Posterior vena cava (tissue), 2 donors: ENCODE data around the gene ASTN2. TPM values are rescaled to one million over a fixed set of nuclear protein-coding genes. Genes with fewer than 3 reads are reported as not detected.
"Not testable (repeated sequence)": the region's sequence is repeated elsewhere in the genome, so short reads cannot be mapped to it uniquely, and the experiment has no call there.

Experiments
- DNase-seq: peaks from one replicate; pipeline ENCODE4 v3.0.0-alpha.2; 2020; ENCODE audit warnings: low spot score
- intact Hi-C, 2 donors: fragments of 100-400 bp; cut with DNase I; formaldehyde crosslinking; loops; one replicate each; pipeline versions ENCODE4 v1.14.1 to v1.14.2; 2022 to 2023
- total RNA-seq, 2 donors: library from RNA; stranded (reverse); fragmentation: NEBNext Ultra II Directional; extraction: Animal tissue kit (Norgen Biotek cat#: 25700); gene quantifications; one replicate each; pipeline ENCODE4 v1.2.1, GENCODE V29; 2021
- donor health status: DM: yes; HTN: yes; CAD: no.
- donor health status: DM: yes; HTN: yes; CAD: no.

Gene ASTN2
- total RNA-seq, 2 donors from 2014 or later = 4.3 to 5.8 TPM

DNA sequence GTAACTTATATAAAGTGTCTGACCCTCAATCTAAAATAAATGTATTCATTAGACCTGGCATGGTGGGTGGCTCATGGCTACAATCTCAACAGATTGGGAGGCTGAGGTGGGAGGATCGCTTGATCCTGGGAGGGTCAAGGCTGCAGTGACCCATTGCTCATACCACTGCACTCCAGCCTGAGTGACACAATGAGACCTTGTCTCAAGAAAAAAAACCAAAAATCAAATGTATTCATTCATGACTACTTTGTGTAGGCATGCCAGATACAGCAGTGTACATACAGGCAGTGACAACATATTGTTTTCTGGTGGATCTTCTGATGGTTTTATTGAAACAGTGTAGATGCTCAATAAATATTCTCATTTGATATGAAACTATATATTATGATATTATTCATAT is 526.8 kb downstream of the ASTN2 start:
- no peak for DNase-seq
- intact Hi-C loops = no loop called here

DNA sequence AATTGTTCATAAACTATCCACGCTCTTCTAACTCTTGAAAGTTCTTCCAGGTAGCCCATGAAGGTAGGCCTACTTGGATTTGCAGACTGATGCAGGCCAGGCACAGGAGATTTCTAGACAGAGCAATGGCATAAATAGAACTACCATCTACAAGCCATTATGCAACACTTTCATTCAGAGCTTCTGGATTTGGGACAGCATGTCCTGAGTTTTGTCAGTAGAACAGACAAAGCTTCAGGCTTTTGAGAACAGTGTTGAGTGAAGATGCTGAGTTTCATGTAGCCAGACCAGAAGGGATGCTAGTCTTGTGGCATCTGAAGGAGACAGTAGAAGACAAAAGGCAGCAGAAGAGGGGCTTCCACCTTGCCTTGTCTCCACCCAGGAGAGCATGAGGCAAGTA is 531.2 kb downstream of the ASTN2 start:
- no peak for DNase-seq
- intact Hi-C loops = no loop called here

DNA sequence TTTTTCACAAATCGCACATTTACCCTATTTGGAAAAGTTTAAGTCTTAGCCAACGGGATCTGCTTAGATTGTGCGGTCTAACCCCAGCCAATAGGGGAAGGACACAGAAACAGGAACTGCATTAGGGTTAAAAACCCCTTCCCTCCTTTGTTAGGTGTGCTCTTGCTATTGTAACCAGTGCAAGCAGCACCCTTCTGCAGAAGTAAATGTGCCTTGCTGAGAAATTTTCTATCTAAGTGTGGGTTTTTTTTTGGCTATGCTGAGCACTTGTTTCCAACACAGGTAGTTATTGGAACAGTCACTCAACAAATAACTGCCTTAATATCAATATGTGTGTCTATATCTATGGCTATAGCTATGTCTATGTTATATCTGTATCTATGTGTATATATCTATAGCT is 537.8 kb downstream of the ASTN2 start:
- intact Hi-C loops = no loop called here

DNA sequence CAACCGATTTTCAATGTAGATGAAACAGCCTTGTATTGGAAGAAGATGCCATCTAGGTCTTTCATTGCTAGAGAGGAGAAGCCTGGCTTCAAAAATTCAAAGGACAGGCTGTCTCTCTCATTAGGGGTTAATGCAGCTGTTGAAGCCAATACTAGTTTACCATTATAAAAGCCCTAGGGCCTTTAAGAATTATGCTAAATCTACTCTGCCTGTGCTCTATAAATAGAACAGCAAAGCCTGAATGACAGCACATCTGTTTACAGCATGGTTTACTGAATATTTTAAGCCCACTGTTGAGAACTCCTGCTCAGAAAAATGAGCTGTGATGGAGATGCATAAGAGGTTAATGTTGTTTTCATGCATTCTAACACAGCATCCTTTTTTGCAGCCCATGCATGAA is 539.3 kb downstream of the ASTN2 start:
- no peak for DNase-seq
- intact Hi-C loops = no loop called here

More for the DNA sequence above, 537.8 kb downstream of the ASTN2 start:
- no peak for DNase-seq

DNA sequence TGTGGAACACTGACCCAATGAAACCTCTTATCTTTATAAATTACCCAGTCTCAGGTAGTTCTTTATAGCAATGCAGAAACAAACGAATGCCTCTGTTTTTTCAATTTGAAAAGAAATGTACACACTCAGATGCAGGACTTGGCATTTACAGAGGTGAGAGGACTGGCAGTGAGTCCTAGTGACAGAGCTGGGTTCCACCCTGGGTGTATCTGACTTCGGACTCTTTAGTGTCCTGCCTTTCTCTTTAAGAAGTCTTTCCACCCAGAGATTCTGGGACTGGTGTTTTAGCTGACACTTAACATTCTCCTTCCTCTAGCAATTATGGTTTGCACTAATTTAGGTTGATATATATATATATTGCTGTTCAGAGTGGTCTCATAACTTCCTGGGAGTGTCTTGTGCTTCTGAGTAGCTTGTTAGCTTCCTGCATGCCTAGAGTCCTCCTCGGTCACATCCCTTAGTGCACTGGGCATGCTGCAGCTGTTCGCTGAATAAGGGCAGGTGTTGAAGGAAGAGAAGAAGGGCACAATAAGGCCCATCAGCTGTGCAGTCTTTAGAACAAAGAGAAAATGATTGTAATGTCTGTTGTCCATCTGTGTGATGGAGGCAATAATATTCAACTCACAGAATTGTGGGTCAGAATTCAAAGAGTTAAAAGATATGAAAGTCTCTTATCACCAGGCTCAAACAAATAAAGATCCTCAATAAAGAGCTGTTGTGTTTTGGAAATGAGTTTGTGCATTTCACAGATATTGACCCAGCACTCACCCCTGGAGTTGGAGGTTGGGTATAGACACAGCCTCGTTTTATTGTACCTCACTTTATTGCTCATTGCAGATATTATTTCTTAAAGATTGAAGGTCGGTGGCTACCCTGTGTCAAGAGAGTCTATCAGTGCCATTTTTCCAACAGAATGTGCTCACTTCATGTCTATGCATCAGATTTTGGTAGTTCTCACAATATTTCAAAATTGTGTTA is 540.6 kb downstream of the ASTN2 start:
- intact Hi-C loops = no loop called here
- DNase-seq = no peak

DNA sequence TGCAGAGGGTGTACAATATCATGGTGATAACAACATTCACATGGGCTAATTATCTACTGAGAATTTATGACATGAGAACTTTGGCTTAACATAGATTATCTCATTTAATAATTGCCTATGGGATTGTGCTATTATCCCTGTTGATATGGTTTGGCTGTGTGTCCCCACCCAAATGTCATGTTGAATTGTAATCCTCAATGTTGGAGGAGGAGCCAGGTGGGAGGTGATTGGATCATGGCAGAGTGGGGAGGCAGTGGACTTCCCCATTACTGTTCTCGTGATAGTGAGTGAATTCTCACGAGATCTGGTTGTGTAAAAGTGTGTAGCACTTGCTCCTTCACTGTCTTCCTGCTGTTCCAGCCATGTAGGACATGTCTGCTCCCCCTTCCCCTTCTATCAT is 541.4 kb downstream of the ASTN2 start:
- DNase-seq = no peak
- intact Hi-C loops = no loop called here

DNA sequence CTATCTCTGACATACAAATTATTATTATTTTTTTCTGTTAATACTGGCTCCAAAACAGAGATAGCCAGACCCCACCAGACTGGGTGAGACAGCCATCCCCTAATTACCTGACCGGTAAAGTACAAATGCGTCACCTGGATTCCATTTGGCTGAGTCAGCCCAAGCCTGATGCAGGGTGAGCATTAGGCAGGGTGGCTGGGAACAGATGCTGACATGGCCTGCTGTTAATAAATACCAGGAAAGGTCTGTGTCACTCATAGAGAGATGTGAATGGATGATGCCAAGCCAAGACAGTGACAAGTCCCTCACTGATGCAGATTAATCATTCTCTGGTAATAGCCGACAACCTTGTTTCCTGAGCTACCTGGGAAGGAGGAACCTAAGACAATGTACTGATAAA is 544.3 kb downstream of the ASTN2 start:
- intact Hi-C loops = no loop called here
- DNase-seq = no peak

DNA sequence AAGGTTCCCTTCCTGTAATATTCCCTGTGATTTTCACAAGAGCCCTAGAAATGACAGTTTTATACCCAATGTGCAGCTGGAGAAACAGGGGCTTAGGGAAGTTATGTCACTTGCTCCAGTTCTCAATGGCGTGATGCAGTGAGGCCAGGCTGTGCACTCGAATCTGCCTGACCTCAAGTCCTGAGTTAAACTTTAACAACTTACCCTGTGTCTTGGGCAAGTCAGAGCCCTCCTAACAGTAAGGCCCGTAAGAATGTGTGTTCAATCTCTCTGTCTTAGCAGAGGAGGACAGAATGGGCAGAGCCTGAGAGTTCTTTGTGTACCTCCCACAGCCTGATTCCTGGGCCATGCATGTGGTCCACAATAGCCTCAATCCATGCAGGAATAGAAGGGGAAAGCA is 546.7 kb downstream of the ASTN2 start:
- no peak for DNase-seq
- intact Hi-C loops = no loop called here

DNA sequence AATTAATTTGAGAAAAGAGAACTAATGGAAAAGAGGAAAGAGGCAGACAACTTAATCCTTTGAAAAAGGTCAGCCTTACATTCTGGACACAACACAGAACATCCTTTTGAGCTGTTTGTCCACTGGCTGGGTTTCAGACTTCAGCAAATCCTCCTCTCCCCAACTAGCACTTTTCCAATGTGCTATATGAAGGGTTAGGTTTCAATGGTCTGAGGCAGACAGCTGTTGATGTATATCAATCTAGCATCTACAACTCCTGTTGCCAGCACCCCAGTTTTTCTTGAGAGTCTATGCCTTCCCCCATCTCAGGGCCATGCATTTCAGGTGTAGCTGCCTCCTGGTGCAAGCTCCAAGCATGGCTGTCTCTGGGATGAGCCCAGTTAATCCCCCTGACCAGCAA is 553.5 kb downstream of the ASTN2 start:
- DNase-seq = no peak
- intact Hi-C loops = no loop called here

DNA sequence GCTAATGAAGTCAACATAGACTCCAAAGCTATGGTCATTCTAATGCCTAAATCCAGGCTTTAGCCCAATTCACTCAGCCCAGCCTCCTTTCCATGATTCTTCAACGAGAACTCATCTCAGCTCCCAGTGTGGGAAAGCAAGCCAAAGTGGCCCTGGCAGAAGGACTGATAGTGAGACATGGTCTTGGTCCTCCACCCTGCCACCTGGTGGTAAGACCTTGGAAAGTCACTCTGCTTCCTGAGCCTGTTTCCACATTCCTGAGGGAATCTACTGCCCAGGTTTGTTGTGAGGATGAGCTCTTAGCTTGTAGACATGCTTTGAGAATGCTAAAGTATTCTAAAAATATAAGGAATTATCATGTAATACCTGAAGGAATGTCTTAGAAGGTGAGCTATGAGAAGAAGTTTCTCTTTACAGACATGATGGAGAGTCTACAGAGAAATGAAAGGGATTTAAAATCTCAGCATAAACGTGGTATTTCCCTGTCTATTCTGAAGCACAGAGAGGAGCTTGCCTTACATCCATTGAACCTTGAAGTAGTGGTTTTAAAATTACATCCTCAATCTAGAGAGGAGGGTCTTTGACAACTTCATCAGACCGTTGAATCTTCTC is 554.2 kb downstream of the ASTN2 start:
- intact Hi-C loops = no loop called here

DNA sequence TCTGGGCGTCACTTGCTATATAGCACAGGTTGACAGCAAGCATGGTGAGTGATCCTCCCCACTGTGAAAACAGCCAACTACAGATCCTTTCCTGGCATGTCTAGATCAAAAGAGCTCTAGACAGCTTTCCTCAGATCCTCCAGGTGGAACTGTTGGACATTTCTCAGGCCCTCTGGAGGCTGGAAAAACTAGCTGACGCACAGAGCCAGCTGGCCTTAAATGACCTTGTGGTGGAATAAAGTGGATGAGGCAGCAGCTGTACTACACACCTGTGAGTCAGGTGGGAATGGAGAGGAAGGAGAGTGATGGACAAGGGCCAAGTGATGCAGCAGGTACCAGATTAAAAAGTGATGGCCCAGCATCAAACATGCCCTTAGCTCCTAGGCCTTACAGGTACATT is 555.1 kb downstream of the ASTN2 start:
- intact Hi-C loops = no loop called here
- DNase-seq = no peak

More for the DNA sequence above, 554.2 kb downstream of the ASTN2 start:
- DNase-seq = peak; percentile 88

DNA sequence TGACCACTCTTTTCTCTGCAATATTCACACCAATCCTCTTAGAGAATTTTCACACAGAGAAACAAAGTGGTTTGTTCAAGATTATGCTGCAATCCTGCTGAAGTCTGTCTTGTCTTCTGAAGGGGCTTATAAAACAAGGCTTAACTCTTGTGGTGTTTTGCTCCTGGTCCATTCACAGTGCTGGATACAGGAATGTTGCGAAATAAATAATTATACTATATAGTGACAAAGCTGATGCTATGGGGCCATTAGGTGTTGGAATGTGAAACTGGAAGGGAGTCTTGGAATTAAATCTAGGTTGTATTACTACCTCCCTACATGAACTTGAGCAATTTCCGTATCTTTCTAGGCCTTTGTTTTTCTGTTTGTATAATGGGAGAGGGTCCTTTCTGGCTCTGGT is 557.5 kb downstream of the ASTN2 start:
- intact Hi-C loops = no loop called here
- no peak for DNase-seq

DNA sequence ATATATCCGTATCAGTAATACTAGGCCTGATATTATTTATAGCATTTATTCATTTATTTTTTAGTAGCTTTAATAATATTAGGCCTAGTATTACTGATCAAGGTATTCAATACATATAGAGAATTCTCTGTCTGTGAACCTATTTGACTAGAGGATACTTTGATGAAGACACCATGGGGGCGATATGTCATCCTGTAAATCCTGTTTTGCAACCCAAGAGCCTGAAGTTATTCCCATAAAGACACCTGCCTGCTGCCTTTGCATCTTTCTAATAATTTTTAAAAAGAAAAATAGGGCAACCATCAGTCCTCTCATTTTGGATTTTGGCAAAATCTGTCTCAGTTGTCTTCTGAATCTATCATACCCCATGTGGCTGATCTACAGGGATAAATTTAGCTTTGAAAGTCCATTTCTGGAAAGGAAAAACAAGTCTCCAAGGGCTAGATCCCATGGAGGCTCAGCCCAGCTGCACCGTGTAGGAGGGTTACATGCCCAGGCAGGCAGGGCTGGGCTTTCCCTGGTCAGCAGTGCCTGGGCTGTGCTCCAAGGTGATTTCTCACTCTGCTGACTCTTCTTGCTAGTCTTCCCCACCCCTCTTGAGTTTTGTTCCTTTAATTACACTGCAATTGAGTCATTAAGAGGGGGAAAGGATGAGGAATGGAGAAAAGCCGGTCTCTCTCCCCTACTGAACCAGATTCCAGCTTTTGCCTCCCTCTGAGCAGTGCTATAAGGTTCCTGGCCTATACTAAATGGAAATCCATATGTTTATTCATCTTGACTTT is 558.8 kb downstream of the ASTN2 start:
- no peak for DNase-seq
- intact Hi-C loops = no loop called here

DNA sequence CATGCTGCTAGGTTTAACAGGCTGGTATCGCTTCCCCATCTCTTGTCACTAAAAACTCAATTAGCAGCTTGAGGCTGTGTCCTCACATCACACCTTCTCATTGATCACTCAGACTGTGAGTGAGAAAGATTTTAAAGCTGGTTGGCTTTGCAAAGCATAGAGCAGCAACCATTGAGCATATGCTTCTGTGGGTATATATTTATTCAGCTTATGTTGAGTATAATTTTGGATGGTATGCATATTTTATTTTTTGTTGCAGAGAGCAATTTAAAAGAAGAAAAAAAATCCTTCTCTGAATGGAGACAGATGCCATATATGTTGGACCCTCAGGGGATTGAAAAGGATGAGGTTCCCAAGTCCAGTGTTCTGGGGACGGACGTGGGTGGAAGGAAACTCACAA is 565.1 kb downstream of the ASTN2 start:
- DNase-seq = no peak
- intact Hi-C loops = no loop called here

DNA sequence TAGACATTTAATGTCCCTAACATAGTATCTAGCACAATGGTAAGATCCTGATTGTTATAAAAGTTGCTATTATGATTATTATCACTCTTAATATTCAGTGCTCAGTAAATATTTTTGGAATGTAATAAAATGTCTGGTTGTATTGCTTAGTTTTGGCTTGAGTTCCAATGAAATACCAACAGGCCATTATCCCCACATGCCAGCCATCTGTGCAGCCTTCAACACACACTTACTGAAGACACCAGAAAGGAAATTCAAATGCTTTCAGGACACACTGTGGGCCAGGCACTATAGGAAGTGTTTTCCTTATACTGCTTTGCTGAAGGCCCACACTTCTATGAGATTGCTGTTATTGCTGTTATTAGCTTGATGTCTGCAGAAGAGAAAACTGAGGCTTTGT is 570.2 kb downstream of the ASTN2 start:
- intact Hi-C loops = no loop called here
- no peak for DNase-seq

DNA sequence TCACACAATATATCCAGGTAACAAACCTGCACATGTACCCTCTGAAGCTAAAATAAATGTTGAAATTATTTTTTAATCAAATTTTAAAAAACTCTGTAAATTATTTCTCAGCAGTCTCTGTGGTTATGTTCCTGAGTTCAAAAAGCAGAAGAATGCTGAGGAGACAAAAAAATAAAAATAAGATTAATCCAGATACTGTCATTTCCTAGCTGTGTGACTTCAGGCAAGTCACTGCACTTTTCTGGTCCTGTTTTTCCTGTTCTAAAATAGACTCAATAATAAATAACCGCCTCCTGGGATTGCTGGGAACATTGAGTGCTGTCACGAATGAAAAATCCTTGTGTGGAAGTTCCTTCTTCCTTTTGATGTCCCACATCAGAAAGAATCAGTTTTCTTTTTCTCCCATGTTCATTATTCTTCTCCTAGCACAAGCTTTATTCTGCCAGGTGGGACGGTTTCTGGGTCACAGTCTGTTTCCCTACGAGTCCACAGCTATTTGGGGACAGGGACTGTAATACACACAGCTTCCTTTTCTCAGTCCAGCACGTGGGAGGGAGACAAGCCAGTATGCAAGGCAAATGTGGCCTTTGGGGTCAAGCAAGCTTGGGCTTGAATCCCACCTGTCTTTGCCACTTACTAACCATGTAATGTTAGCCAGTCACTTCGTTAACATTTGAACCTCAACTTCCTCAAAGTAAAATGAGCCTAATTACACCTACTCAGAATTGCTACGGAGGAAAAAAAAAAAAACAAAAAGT is 570.8 kb downstream of the ASTN2 start:
- intact Hi-C loops = loop anchor here in 1 of 2 donors (2.0 kb wide), 1 partner anchor 71 kb away; no protein-coding TSS in a partner anchor
- no peak for DNase-seq

DNA sequence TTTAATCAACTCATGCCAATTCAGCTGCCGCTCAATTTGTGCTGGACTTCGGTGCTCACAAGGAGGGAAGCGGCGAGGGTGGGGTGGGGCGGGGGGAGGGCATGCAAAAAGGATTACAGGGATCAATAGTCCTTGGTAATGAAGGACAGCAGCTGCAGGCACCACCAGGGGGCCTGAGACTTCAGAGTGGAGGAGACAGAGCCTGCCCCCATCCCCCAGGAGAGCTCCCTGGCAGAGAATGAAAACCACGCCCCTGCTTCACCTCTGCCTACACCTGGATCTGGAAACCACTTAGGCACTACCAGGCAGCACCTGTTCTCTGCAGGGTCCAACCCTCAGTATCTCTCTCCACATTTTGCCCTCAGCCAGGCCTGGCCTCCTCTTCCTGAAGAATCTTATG is 572.2 kb downstream of the ASTN2 start:
- intact Hi-C loops = loop anchor here in 1 of 2 donors (2.0 kb wide), 1 partner anchor 70 kb away; no protein-coding TSS in a partner anchor
- no peak for DNase-seq

DNA sequence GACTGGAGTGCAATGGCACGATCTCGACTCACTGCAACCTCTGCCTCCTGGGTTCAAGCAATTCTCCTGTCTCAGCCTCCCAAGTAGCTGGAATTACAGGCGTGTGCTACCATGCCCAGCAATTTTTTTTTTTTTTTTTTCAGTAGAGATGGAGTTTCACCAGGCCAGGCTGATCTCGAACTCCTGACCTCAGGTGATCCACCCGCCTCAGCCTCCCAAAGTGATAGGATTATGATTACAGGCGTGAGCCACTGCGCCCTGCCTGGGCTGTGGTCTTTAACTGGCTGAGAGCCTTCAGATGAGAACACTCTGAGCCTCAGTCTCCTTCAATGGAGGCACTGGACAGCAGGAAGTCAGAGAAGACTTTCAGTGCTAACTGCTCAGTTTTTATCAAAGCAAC is 576.4 kb downstream of the ASTN2 start:
- DNase-seq, intact Hi-C loops: not testable (repeated sequence)
